H1 (cell line): ENCODE measurements around the gene PKMYT1. TPM values are rescaled to one million over a fixed set of nuclear protein-coding genes. Genes with fewer than 3 reads are reported as not detected.

ENCODE experiments used
- CTCF ChIA-PET: fragments of 300-600 bp; sonication (Branson Sonifier 250); formaldehyde crosslinking; loops from one replicate; lab custom pipeline; 2021; ENCODE audit not compliant: partially characterized antibody; lab: Charles Lee
- POLR2A ChIA-PET: fragments of 300-600 bp; sonication (Branson Sonifier 250); formaldehyde crosslinking; loops from one replicate; lab custom pipeline; 2021; ENCODE audit warnings: inconsistent platforms; ENCODE audit not compliant: partially characterized antibody; lab: Charles Lee
- DNase-seq, 2 experiments: peaks; one replicate each; pipeline versions ENCODE4 v3.0.0 to v3.0.0-alpha.2; 2010 to 2022; ENCODE audit warnings: low spot score in 2 of 2, low read depth in 1 of 2, mixed read lengths in 1 of 2
- FAIRE-seq: peaks from 2 replicates; lab custom pipeline; 2011; peaks lifted over from hg19 to GRCh38; lab: Jason Lieb, UNC
- H2AFZ ChIP-seq: 2 replicates; pipeline ENCODE4 v1.8.1; 2012; ENCODE audit warnings: low read length, inconsistent platforms
- H2AK5ac ChIP-seq: 2 replicates; pipeline ENCODE4 v1.6.1; 2013; ENCODE audit warnings: low read depth, low read length
- H2BK120ac ChIP-seq: replicated peaks from 2 replicates; pipeline ENCODE3; 2013; ENCODE audit warnings: low read depth, low read length, inconsistent platforms
- H2BK12ac ChIP-seq: 2 replicates; pipeline ENCODE4 v1.6.1; 2013; ENCODE audit warnings: low read depth, low read length
- H2BK15ac ChIP-seq: 2 replicates; pipeline ENCODE4 v1.6.1; 2013; ENCODE audit warnings: low read length
- H2BK20ac ChIP-seq: 2 replicates; pipeline ENCODE4 v1.6.1; 2013; ENCODE audit warnings: low read length
- H2BK5ac ChIP-seq: 2 replicates; pipeline ENCODE4 v1.6.1; 2013; ENCODE audit warnings: low read depth, low read length
- H3K14ac ChIP-seq: 2 replicates; pipeline ENCODE4 v1.6.1; 2013; ENCODE audit warnings: inconsistent platforms; ENCODE audit not compliant: insufficient read length
- H3K18ac ChIP-seq: 2 replicates; pipeline ENCODE4 v1.6.1; 2013; ENCODE audit warnings: low read length; ENCODE audit errors: extremely low read depth
- H3K23ac ChIP-seq: 2 replicates; pipeline ENCODE4 v1.6.1; 2013; ENCODE audit warnings: inconsistent platforms; ENCODE audit not compliant: insufficient read length
- H3K23me2 ChIP-seq: 2 replicates; pipeline ENCODE4 v1.6.1; 2013; ENCODE audit warnings: low read depth, low read length
- H3K27ac ChIP-seq: 2 replicates; pipeline ENCODE4 v1.6.1; 2011; ENCODE audit warnings: low read depth, low read length, inconsistent platforms
- H3K27me3 ChIP-seq, 4 experiments: replicated peaks in 1 of 4; 1 replicate in 1 of 4; 2 replicates in 3 of 4; pipeline versions ENCODE4 v1.6.1 to v1.8.1; 2011 to 2013; ENCODE audit warnings: low read length in 3 of 4, mild to moderate bottlenecking in 3 of 4, inconsistent platforms in 2 of 4, mixed read lengths in 2 of 4, moderate library complexity in 1 of 4; ENCODE audit not compliant: control insufficient read depth in 3 of 4, insufficient read depth in 3 of 4; ENCODE audit errors: extremely low read depth in 1 of 4
- H3K36me3 ChIP-seq, 4 experiments: 2 replicates each; pipeline versions ENCODE4 v1.6.1 to v1.8.1; 2011 to 2013; ENCODE audit warnings: mild to moderate bottlenecking in 4 of 4, low read length in 3 of 4, moderate library complexity in 2 of 4, control low read depth in 1 of 4, inconsistent platforms in 1 of 4; ENCODE audit not compliant: insufficient read depth in 4 of 4, control insufficient read depth in 2 of 4
- H3K4ac ChIP-seq: replicated peaks from 2 replicates; pipeline ENCODE3; 2013; ENCODE audit warnings: low read length, low read depth, mixed read lengths, inconsistent platforms; ENCODE audit not compliant: insufficient read length
- H3K4me1 ChIP-seq, 4 experiments: replicated peaks in 1 of 4; 1 replicate in 1 of 4; 2 replicates in 3 of 4; pipeline versions ENCODE4 v1.6.1 to v1.8.1; 2011 to 2013; ENCODE audit warnings: low read length in 3 of 4, inconsistent platforms in 2 of 4, mixed read lengths in 1 of 4; ENCODE audit not compliant: insufficient read depth in 4 of 4, control insufficient read depth in 3 of 4
- H3K4me2 ChIP-seq, 2 experiments: 2 replicates each; pipeline versions ENCODE4 v1.6.1 to v1.8.1; 2011 to 2013; ENCODE audit warnings: low read depth in 2 of 2, low read length in 2 of 2, control low read depth in 1 of 2, inconsistent platforms in 1 of 2, mild to moderate bottlenecking in 1 of 2; ENCODE audit not compliant: insufficient read depth in 1 of 2
- H3K4me3 ChIP-seq, 4 experiments: fragments of 200-600, 300-600 bp in 1 of 4; sonication (generic), shearing (Covaris generic), sonication (Bioruptor Twin) in 1 of 4; 2 replicates each; pipeline versions ENCODE4 v1.5.1 to v1.8.1; 2011 to 2016; ENCODE audit warnings: low read length in 4 of 4, low read depth in 3 of 4, control low read depth in 2 of 4, inconsistent platforms in 2 of 4, mild to moderate bottlenecking in 2 of 4, mixed read lengths in 1 of 4, moderate library complexity in 1 of 4; ENCODE audit not compliant: insufficient read depth in 2 of 4; ENCODE audit errors: extremely low read depth in 1 of 4
- H3K56ac ChIP-seq: replicated peaks from 2 replicates; pipeline ENCODE3; 2013; ENCODE audit warnings: low read depth, mild to moderate bottlenecking, mixed read lengths, low read length, inconsistent platforms; ENCODE audit not compliant: insufficient read length
- H3K79me1 ChIP-seq: 2 replicates; pipeline ENCODE4 v1.6.1; 2013; ENCODE audit warnings: low read depth, low read length, control low read depth
- H3K79me2 ChIP-seq, 2 experiments: 2 replicates each; pipeline versions ENCODE4 v1.6.1 to v1.8.1; 2012 to 2013; ENCODE audit warnings: low read length in 2 of 2, mild to moderate bottlenecking in 2 of 2, inconsistent platforms in 1 of 2; ENCODE audit not compliant: insufficient read depth in 2 of 2, control insufficient read depth in 1 of 2
- H3K9ac ChIP-seq, 4 experiments: replicated peaks in 1 of 4; 1 replicate in 1 of 4; 2 replicates in 3 of 4; pipeline versions ENCODE4 v1.6.1 to v1.8.1; 2011 to 2013; ENCODE audit warnings: low read depth in 3 of 4, low read length in 3 of 4, control low read depth in 2 of 4, mild to moderate bottlenecking in 2 of 4, moderate library complexity in 2 of 4, inconsistent platforms in 1 of 4; ENCODE audit errors: extremely low read depth in 1 of 4
- H3K9me3 ChIP-seq, 2 experiments: 2 replicates each; pipeline versions ENCODE4 v1.6.1 to v1.8.1; 2012 to 2013; ENCODE audit warnings: mild to moderate bottlenecking in 2 of 2, moderate library complexity in 2 of 2, control low read depth in 1 of 2, inconsistent platforms in 1 of 2, low read depth in 1 of 2, low read length in 1 of 2, mixed read lengths in 1 of 2; ENCODE audit not compliant: insufficient read depth in 2 of 2
- H4K20me1 ChIP-seq, 2 experiments: replicated peaks in 1 of 2; 2 replicates each; pipeline versions ENCODE3 to v1.8.1; 2011 to 2013; ENCODE audit warnings: inconsistent platforms in 2 of 2, low read length in 2 of 2, mild to moderate bottlenecking in 1 of 2; ENCODE audit not compliant: insufficient read depth in 2 of 2, control insufficient read depth in 1 of 2
- H4K5ac ChIP-seq: 2 replicates; pipeline ENCODE4 v1.6.1; 2013; ENCODE audit warnings: low read length, low read depth, mixed read lengths, inconsistent platforms; ENCODE audit not compliant: insufficient read length
- H4K8ac ChIP-seq: 2 replicates; pipeline ENCODE4 v1.8.0; 2013; ENCODE audit warnings: mild to moderate bottlenecking, moderate library complexity, low read length, inconsistent platforms; ENCODE audit not compliant: insufficient read depth; ENCODE audit errors: extremely low read depth
- H4K91ac ChIP-seq: replicated peaks from 2 replicates; pipeline ENCODE3; 2013; ENCODE audit warnings: low read length, mixed read lengths, inconsistent platforms; ENCODE audit not compliant: insufficient read length
- EZH2 ChIP-seq: fragments of 200-600 bp; sonication (generic); IDR thresholded peaks from 2 replicates; pipeline ENCODE4 v1.7.1; 2012; ENCODE audit warnings: low read depth, mild to moderate bottlenecking, moderate library complexity, low read length, inconsistent platforms; ENCODE audit not compliant: severe bottlenecking
- JUN ChIP-seq: IDR thresholded peaks from 2 replicates; pipeline ENCODE4 v1.6.1; 2011; ENCODE audit warnings: low read depth, mild to moderate bottlenecking, improper control_type of control experiment, low read length
- NRF1 ChIP-seq: IDR thresholded peaks from 2 replicates; pipeline ENCODE4 v1.6.1; 2011; ENCODE audit warnings: mild to moderate bottlenecking, low read depth, low read length, improper control_type of control experiment
- SP1 ChIP-seq: IDR thresholded peaks from 2 replicates; pipeline ENCODE4 v1.6.1; 2011; ENCODE audit warnings: low read depth, low read length
- WGBS, 2 experiments: shearing (Covaris generic) in 1 of 2; methylation state at CpG; one replicate each; pipeline versions ENCODE4 v1.1.6 to v1.1.7; 2013 to 2015; ENCODE audit warnings: low lambda C conversion rate in 2 of 2, mixed read lengths in 2 of 2, inconsistent platforms in 1 of 2, low coverage in 1 of 2, missing lambda C conversion rate in 1 of 2; ENCODE audit not compliant: insufficient replicate concordance in 2 of 2, insufficient coverage in 1 of 2, insufficient read length in 1 of 2; ENCODE audit errors: extremely low coverage in 1 of 2, missing lambda C conversion rate in 1 of 2; 5-methylcytosine and 5-hydroxymethylcytosine counted together
- polyA plus RNA-seq, 7 experiments: library from polyadenylated mRNA; depleted of rRNA in 3 of 7; stranded (reverse) in 5 of 7; unstranded in 2 of 7; fragments of >200 nt in 5 of 7; fragments of 200-250 nt in 2 of 7; gene quantifications; 1 replicate in 5 of 7; 2 replicates in 1 of 7; 4 replicates in 1 of 7; pipeline versions ENCODE4 v1.2.1 to v1.2.3, GENCODE V29; 2011 to 2013; ENCODE audit warnings: missing spikeins in 2 of 7, mixed read lengths in 2 of 7
- total RNA-seq: library from RNA; stranded (reverse); fragmentation: NEBNext Ultra II Directional; extraction: Animal tissue kit (Norgen Biotek cat#: 25700); gene quantifications from 2 replicates; pipeline ENCODE4 v1.2.1, GENCODE V29; 2021
- TF ChIP-seq, protein P1 (sequence below), 3 experiments: IDR thresholded peaks; 1 replicate in 2 of 3; 2 replicates in 1 of 3; pipeline versions ENCODE4 v1.5.1 to v1.6.1; 2011; ENCODE audit warnings: low read length in 3 of 3, mild to moderate bottlenecking in 3 of 3, inconsistent platforms in 2 of 3, low read depth in 1 of 3, moderate library complexity in 1 of 3; ENCODE audit not compliant: insufficient read depth in 1 of 3; ENCODE audit errors: control extremely low read depth in 1 of 3

Gene PKMYT1
- total and polyA plus RNA-seq, 2 of the 8 experiments (the other 6 are each of a cell fraction or from before 2014, with no cell fraction given), result 74.7 to 85.2 TPM

DNA sequence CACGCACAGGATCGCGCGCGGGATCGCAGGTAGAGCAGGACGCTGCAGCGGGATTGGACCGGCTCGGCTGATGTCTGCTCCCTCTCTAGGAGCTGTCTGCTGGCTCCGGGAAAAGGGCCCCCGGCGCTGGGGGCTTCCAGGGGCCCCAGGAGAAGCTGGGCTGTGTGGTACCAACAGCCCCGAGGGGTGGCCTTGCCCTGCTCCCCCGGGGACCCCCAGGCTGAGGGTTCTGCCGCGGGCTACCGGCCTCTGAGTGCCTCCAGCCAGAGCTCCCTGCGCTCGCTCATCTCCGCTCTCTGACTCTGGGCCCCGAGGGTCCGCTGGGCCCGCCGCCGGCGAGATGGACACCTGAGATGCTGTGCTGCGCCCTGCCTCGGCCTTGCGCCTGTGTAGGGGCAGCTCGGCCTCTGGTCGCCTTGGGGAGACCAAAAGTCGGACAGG is 12.5 kb downstream of the PKMYT1 start:
- Histone ChIP-seq H3K4ac (no peak overlapping the region), H4K20me1 (peaks cover 17 to 26% of the 10 kb centered on the region in 2 experiments), H3K4me3 (peak overlapping the region in 1 of 4 experiments; percentile 94; a peak in 1 of 8 replicates), H3K4me1 (peaks cover 0 to 34% (median 18%) of the 10 kb centered on the region in 4 experiments; a peak in 6 of 7 replicates), H4K5ac (no peak overlapping the region), H3K23ac (no peak overlapping the region), H3K4me2 (peak overlapping the region; percentile 66 to 81; a peak in 3 of 4 replicates), H3K9me3 (no peaks in the 10 kb centered on the region), H3K36me3 (peaks cover under 1 to 10% (median 2%) of the 10 kb centered on the region in 4 experiments; a peak in 5 of 8 replicates), H3K56ac (no peak overlapping the region), H3K79me2 (peaks cover 0 to 2% of the 10 kb centered on the region in 2 experiments; a peak in 1 of 4 replicates), H3K79me1 (peaks cover 7% of the 10 kb centered on the region), H3K23me2 (peaks cover 27% of the 10 kb centered on the region), H3K18ac (no peak overlapping the region), H2BK20ac (no peak overlapping the region; the same call in 1 of the 2 replicates), H2BK15ac (no peak overlapping the region), H4K8ac (no peak overlapping the region; the same call in 1 of the 2 replicates), H3K27ac (no peak overlapping the region), H2AFZ (no peak overlapping the region), H2BK5ac (no peak overlapping the region), H3K9ac (no peak overlapping the region), H2AK5ac (no peak overlapping the region), H2BK12ac (no peak overlapping the region), H4K91ac (peak overlapping the region; percentile 30), H3K27me3 (peaks cover 15 to 32% (median 23%) of the 10 kb centered on the region in 4 experiments; a peak in 6 of 7 replicates), H2BK120ac (no peak overlapping the region), H3K14ac (no peak overlapping the region)
- DNase-seq (peak in 1 of 2 experiments; percentile 47), FAIRE-seq (no peak)
- ChIA-PET CTCF (interaction anchor here (0.7 to 1.8 kb wide), 10 partner anchors 9 to 64 kb away, joined by 3 to 6 read pairs (median 4); partner anchors contain the start of gene FLYWCH1), POLR2A (interaction anchor here (1.2 to 25.4 kb wide), 5 partner anchors 12 to 196 kb away, joined by 3 to 455 read pairs (median 111); partner anchors contain the start of genes CLDN6, HCFC1R1, PKMYT1 and THOC6)
- TF ChIP-seq NRF1, result no peak
- TF ChIP-seq, protein P1, sequence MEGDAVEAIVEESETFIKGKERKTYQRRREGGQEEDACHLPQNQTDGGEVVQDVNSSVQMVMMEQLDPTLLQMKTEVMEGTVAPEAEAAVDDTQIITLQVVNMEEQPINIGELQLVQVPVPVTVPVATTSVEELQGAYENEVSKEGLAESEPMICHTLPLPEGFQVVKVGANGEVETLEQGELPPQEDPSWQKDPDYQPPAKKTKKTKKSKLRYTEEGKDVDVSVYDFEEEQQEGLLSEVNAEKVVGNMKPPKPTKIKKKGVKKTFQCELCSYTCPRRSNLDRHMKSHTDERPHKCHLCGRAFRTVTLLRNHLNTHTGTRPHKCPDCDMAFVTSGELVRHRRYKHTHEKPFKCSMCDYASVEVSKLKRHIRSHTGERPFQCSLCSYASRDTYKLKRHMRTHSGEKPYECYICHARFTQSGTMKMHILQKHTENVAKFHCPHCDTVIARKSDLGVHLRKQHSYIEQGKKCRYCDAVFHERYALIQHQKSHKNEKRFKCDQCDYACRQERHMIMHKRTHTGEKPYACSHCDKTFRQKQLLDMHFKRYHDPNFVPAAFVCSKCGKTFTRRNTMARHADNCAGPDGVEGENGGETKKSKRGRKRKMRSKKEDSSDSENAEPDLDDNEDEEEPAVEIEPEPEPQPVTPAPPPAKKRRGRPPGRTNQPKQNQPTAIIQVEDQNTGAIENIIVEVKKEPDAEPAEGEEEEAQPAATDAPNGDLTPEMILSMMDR (IDR thresholded peaks at IDR 0.05; ENCODE audit: control extremely low read depth in 1 of 3, insufficient read depth in 1 of 3, low read depth in 1 of 3, low read length in 3 of 3), result no peak
- no peak for TF ChIP-seq JUN
- no peak for TF ChIP-seq EZH2
- TF ChIP-seq SP1, result no peak
- 80% methylated on average over 29 of the region's 33 CpGs; no CpG with 5 or more reads in 1 of the 2 experiments for WGBS, 2 experiments
